H9 (cell line): ENCODE results near the gene RPL27. TPM values are rescaled to one million over a fixed set of nuclear protein-coding genes. Genes with fewer than 3 reads are reported as not detected.
A peak's percentile ranks its signal among the peaks of the same experiment; 100 is the strongest.

Experiments used
- DNase-seq: peaks from one replicate; pipeline ENCODE4 v3.0.0-alpha.2; 2017
- H2AFZ ChIP-seq: one replicate; pipeline ENCODE4 v1.6.1; 2013; ENCODE audit warnings: mild to moderate bottlenecking, low read length, control low read depth, moderate library complexity
- H2AK5ac ChIP-seq: 2 replicates; pipeline ENCODE4 v1.6.1; 2013; ENCODE audit warnings: low read length, control low read depth, mixed read lengths; ENCODE audit not compliant: insufficient read length
- H2BK120ac ChIP-seq: one replicate; pipeline ENCODE4 v1.6.1; 2013; ENCODE audit warnings: low read depth, mild to moderate bottlenecking, low read length, control low read depth, inconsistent platforms; ENCODE audit not compliant: poor library complexity, severe bottlenecking
- H2BK12ac ChIP-seq: 2 replicates; pipeline ENCODE4 v1.6.1; 2013; ENCODE audit warnings: low read length, control low read depth, mixed read lengths, low read depth; ENCODE audit not compliant: insufficient read length
- H2BK15ac ChIP-seq: 2 replicates; pipeline ENCODE4 v1.6.1; 2013; ENCODE audit warnings: low read depth, low read length, control low read depth
- H2BK20ac ChIP-seq: one replicate; pipeline ENCODE4 v1.6.1; 2013; ENCODE audit warnings: low read depth, mild to moderate bottlenecking, low read length, control low read depth, inconsistent platforms; ENCODE audit not compliant: poor library complexity, severe bottlenecking
- H2BK5ac ChIP-seq: 2 replicates; pipeline ENCODE4 v1.6.1; 2013; ENCODE audit warnings: low read length, control low read depth, mixed read lengths; ENCODE audit not compliant: insufficient read length
- H3K14ac ChIP-seq: 2 replicates; pipeline ENCODE4 v1.6.1; 2013; ENCODE audit warnings: low read length, control low read depth; ENCODE audit not compliant: insufficient read depth
- H3K18ac ChIP-seq: 2 replicates; pipeline ENCODE4 v1.6.1; 2013; ENCODE audit warnings: low read depth, mild to moderate bottlenecking, mixed read lengths, low read length, control low read depth; ENCODE audit not compliant: insufficient read length
- H3K23ac ChIP-seq: 2 replicates; pipeline ENCODE4 v1.6.1; 2013; ENCODE audit warnings: low read length, control low read depth, mixed read lengths, low read depth; ENCODE audit not compliant: insufficient read length
- H3K23me2 ChIP-seq: 2 replicates; pipeline ENCODE4 v1.6.1; 2013; ENCODE audit warnings: low read depth, mild to moderate bottlenecking, mixed read lengths, low read length, control low read depth; ENCODE audit not compliant: insufficient read length, poor library complexity, severe bottlenecking
- H3K27ac ChIP-seq: 2 replicates; pipeline ENCODE4 v1.5.1; 2013; ENCODE audit warnings: low read length, control low read depth, mixed read lengths, low read depth; ENCODE audit not compliant: insufficient read length
- H3K27me3 ChIP-seq: 2 replicates; pipeline ENCODE4 v1.6.1; 2013; ENCODE audit warnings: low read length, control low read depth, inconsistent platforms; ENCODE audit not compliant: insufficient read depth
- H3K4ac ChIP-seq: 2 replicates; pipeline ENCODE4 v1.6.1; 2013; ENCODE audit warnings: low read depth, mild to moderate bottlenecking, control low read depth, inconsistent platforms, low read length, moderate library complexity
- H3K4me1 ChIP-seq: 2 replicates; pipeline ENCODE4 v1.6.1; 2013; ENCODE audit warnings: low read length, control low read depth, inconsistent platforms; ENCODE audit not compliant: insufficient read depth
- H3K4me2 ChIP-seq: 2 replicates; pipeline ENCODE4 v1.6.1; 2013; ENCODE audit warnings: low read length, control low read depth, mixed read lengths; ENCODE audit not compliant: insufficient read length, insufficient read depth
- H3K56ac ChIP-seq: 2 replicates; pipeline ENCODE4 v1.6.1; 2013; ENCODE audit warnings: low read depth, mild to moderate bottlenecking, mixed read lengths, low read length, control low read depth; ENCODE audit not compliant: insufficient read length
- H3K79me1 ChIP-seq: 2 replicates; pipeline ENCODE4 v1.6.1; 2013; ENCODE audit warnings: low read depth, mild to moderate bottlenecking, moderate library complexity, low read length, control low read depth, inconsistent platforms; ENCODE audit not compliant: insufficient read depth, poor library complexity, severe bottlenecking
- H3K79me2 ChIP-seq: 2 replicates; pipeline ENCODE4 v1.6.1; 2013; ENCODE audit warnings: low read length, control low read depth, inconsistent platforms; ENCODE audit not compliant: insufficient read depth
- H3K9ac ChIP-seq: 2 replicates; pipeline ENCODE4 v1.6.1; 2013; ENCODE audit warnings: low read length, control low read depth, mixed read lengths; ENCODE audit not compliant: insufficient read length; ENCODE audit errors: extremely low read depth
- H3K9me3 ChIP-seq: one replicate; pipeline ENCODE4 v1.6.1; 2013; ENCODE audit warnings: low read depth, low read length, inconsistent platforms; ENCODE audit not compliant: control insufficient read depth
- H3T11ph ChIP-seq: one replicate; pipeline ENCODE4 v1.6.1; 2013; ENCODE audit warnings: mild to moderate bottlenecking, low read length, control low read depth, inconsistent platforms
- H4K20me1 ChIP-seq: one replicate; pipeline ENCODE4 v1.6.1; 2013; ENCODE audit not compliant: control insufficient read depth, insufficient read length, insufficient read depth
- H4K5ac ChIP-seq: 2 replicates; pipeline ENCODE4 v1.6.1; 2013; ENCODE audit warnings: low read depth, mild to moderate bottlenecking, mixed read lengths, low read length, control low read depth; ENCODE audit not compliant: insufficient read length
- H4K8ac ChIP-seq: replicated peaks from 2 replicates; pipeline ENCODE4 v1.6.1; 2013; ENCODE audit warnings: low read length, control low read depth, mixed read lengths, low read depth; ENCODE audit not compliant: insufficient read length
- H4K91ac ChIP-seq: 2 replicates; pipeline ENCODE4 v1.6.1; 2013; ENCODE audit warnings: low read depth, mild to moderate bottlenecking, moderate library complexity, mixed read lengths, low read length, control low read depth; ENCODE audit not compliant: insufficient read length
- H3K27ac Mint-ChIP-seq, 3 experiments: 2 replicates in 2 of 3; 3 replicates in 1 of 3; pipeline ENCODE4 v1.8.0; 2020 to 2021; ENCODE audit warnings: mixed read lengths in 3 of 3, mild to moderate bottlenecking in 1 of 3, moderate library complexity in 1 of 3
- H3K27me3 Mint-ChIP-seq: 2 replicates; pipeline ENCODE4 v1.8.0; 2021; ENCODE audit warnings: low read depth, mild to moderate bottlenecking, moderate library complexity, mixed read lengths
- H3K36me3 Mint-ChIP-seq, 3 experiments: 2 replicates in 2 of 3; 3 replicates in 1 of 3; pipeline ENCODE4 v1.8.0; 2020 to 2021; ENCODE audit warnings: low read depth in 3 of 3, mixed read lengths in 3 of 3; ENCODE audit not compliant: insufficient read depth in 1 of 3
- H3K4me1 Mint-ChIP-seq, 2 experiments: 2 replicates each; pipeline ENCODE4 v1.8.0; 2020; ENCODE audit warnings: mixed read lengths in 2 of 2
- H3K4me3 Mint-ChIP-seq, 2 experiments: 2 replicates in 1 of 2; 3 replicates in 1 of 2; pipeline ENCODE4 v1.8.0; 2020 to 2021; ENCODE audit warnings: mild to moderate bottlenecking in 2 of 2, mixed read lengths in 2 of 2, moderate library complexity in 1 of 2
- H3K9me3 Mint-ChIP-seq, 2 experiments: 2 replicates in 1 of 2; 3 replicates in 1 of 2; pipeline ENCODE4 v1.8.0; 2020; ENCODE audit warnings: mild to moderate bottlenecking in 2 of 2, mixed read lengths in 2 of 2, moderate library complexity in 1 of 2
- total RNA-seq: library from RNA; stranded (reverse); gene quantifications from 2 replicates; pipeline ENCODE4 v1.2.1, GENCODE V29; 2021
- TF ChIP-seq, protein P1 (sequence below): fragments of 200-600 bp; sonication (generic); conservative IDR thresholded peaks from 3 replicates; pipeline ENCODE4 v1.8.0; 2021; ENCODE audit warnings: antibody characterized with exemption, mild to moderate bottlenecking

RPL27 gene
- total RNA-seq, 1 experiment from 2014 or later = 1,514 TPM

- H2AK5ac ChIP-seq = no peak overlapping the region
- no peak overlapping the region for H3K9ac ChIP-seq
- H3K4me1 ChIP-seq = peaks cover 2% of the 10 kb centered on the region; the same call in 1 of the 2 replicates
- H4K20me1 ChIP-seq = peaks cover 2% of the 10 kb centered on the region
- H2BK12ac ChIP-seq = no peak overlapping the region
- peak overlapping the region; percentile 90 to 100; a peak in 4 of 5 replicates for H3K4me3 Mint-ChIP-seq
- no peak overlapping the region for H3K4ac ChIP-seq
- no peak overlapping the region for H4K91ac ChIP-seq
- TF ChIP-seq, protein P1, sequence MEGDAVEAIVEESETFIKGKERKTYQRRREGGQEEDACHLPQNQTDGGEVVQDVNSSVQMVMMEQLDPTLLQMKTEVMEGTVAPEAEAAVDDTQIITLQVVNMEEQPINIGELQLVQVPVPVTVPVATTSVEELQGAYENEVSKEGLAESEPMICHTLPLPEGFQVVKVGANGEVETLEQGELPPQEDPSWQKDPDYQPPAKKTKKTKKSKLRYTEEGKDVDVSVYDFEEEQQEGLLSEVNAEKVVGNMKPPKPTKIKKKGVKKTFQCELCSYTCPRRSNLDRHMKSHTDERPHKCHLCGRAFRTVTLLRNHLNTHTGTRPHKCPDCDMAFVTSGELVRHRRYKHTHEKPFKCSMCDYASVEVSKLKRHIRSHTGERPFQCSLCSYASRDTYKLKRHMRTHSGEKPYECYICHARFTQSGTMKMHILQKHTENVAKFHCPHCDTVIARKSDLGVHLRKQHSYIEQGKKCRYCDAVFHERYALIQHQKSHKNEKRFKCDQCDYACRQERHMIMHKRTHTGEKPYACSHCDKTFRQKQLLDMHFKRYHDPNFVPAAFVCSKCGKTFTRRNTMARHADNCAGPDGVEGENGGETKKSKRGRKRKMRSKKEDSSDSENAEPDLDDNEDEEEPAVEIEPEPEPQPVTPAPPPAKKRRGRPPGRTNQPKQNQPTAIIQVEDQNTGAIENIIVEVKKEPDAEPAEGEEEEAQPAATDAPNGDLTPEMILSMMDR = no peak
- DNase-seq = no peak
- no peak overlapping the region for H2AFZ ChIP-seq
- H2BK5ac ChIP-seq = no peak overlapping the region
- no peak overlapping the region for H4K8ac ChIP-seq
- no peaks in the 10 kb centered on the region for H3K79me1 ChIP-seq
- no peaks in the 10 kb centered on the region; a peak in 1 of 5 replicates for H3K9me3 Mint-ChIP-seq
- no peaks in the 10 kb centered on the region for H3K27me3 ChIP-seq
- H3K56ac ChIP-seq = no peak overlapping the region
- H2BK120ac ChIP-seq = no peak overlapping the region
- H3K27ac ChIP-seq = no peak overlapping the region
- peaks cover 17 to 23% of the 10 kb centered on the region in 2 experiments for H3K4me1 Mint-ChIP-seq
- H3T11ph ChIP-seq = no peak overlapping the region
- H3K36me3 Mint-ChIP-seq = peaks cover 5 to 33% (median 16%) of the 10 kb centered on the region in 3 experiments; a peak in 6 of 7 replicates
- H3K23ac ChIP-seq = no peak overlapping the region
- H3K9me3 ChIP-seq = no peaks in the 10 kb centered on the region
- no peak overlapping the region for H3K14ac ChIP-seq
- H3K23me2 ChIP-seq = peaks cover 12% of the 10 kb centered on the region
- no peak overlapping the region for H2BK15ac ChIP-seq
- H3K79me2 ChIP-seq = peaks cover 4% of the 10 kb centered on the region; the same call in 1 of the 2 replicates
- H3K4me2 ChIP-seq = no peak overlapping the region
- H3K27ac Mint-ChIP-seq = no peak overlapping the region
- H3K18ac ChIP-seq = no peak overlapping the region
- H4K5ac ChIP-seq = no peak overlapping the region
- H3K27me3 Mint-ChIP-seq = no peaks in the 10 kb centered on the region
- H2BK20ac ChIP-seq = no peak overlapping the region
Measured at GRCh38 chr17:42982266-42982665, 16.0 kb upstream of the RPL27 start.
